CD14-positive monocyte (primary cell): Measurements from ENCODE around the gene LGR4. TPM values are rescaled to one million over a fixed set of nuclear protein-coding genes. Genes with fewer than 3 reads are reported as not detected.
"Not testable (repeated sequence)": the region's sequence is repeated elsewhere in the genome, so short reads cannot be mapped to it uniquely, and the experiment has no call there.

ENCODE experiments used
- DNase-seq, 3 donors: peaks; one replicate each; pipeline ENCODE4 v3.0.0-alpha.2; 2011 to 2022
- H2AFZ ChIP-seq: 2 replicates; pipeline ENCODE4 v1.6.0; 2012; ENCODE audit warnings: mild to moderate bottlenecking, low read depth, low read length, inconsistent platforms; ENCODE audit not compliant: insufficient read depth, poor library complexity, severe bottlenecking
- H3K27ac ChIP-seq, 2 donors: 1 replicate in 1 of 2; 2 replicates in 1 of 2; pipeline ENCODE4 v1.5.1; 2012 to 2013; ENCODE audit warnings: low read length in 2 of 2, control low read depth in 1 of 2, inconsistent platforms in 1 of 2, low read depth in 1 of 2, mild to moderate bottlenecking in 1 of 2
- H3K27me3 ChIP-seq, 2 donors: one replicate each; pipeline versions ENCODE4 v1.6.0 to v1.6.1; 2011 to 2013; ENCODE audit warnings: low read length in 2 of 2; ENCODE audit not compliant: control insufficient read depth in 2 of 2, insufficient read depth in 2 of 2
- H3K36me3 ChIP-seq, 2 donors: replicated peaks in 1 of 2; 1 replicate in 1 of 2; 2 replicates in 1 of 2; pipeline versions ENCODE4 v1.5.1 to v1.6.1; 2012 to 2013; ENCODE audit warnings: low read length in 2 of 2, control low read depth in 1 of 2, inconsistent platforms in 1 of 2, mild to moderate bottlenecking in 1 of 2; ENCODE audit not compliant: insufficient read depth in 2 of 2, control insufficient read depth in 1 of 2
- H3K4me1 ChIP-seq, 2 donors: 1 replicate in 1 of 2; 2 replicates in 1 of 2; pipeline versions ENCODE4 v1.5.1 to v1.6.1; 2012 to 2013; ENCODE audit warnings: low read length in 2 of 2, control low read depth in 1 of 2, inconsistent platforms in 1 of 2, mild to moderate bottlenecking in 1 of 2, moderate library complexity in 1 of 2; ENCODE audit not compliant: insufficient read depth in 2 of 2, control insufficient read depth in 1 of 2
- H3K4me2 ChIP-seq: replicated peaks from 2 replicates; pipeline ENCODE3; 2012; ENCODE audit warnings: low read length, moderate library complexity, mild to moderate bottlenecking; ENCODE audit not compliant: poor library complexity, severe bottlenecking; ENCODE audit errors: extremely low read depth
- H3K4me3 ChIP-seq, 3 experiments: fragments of 200-600 bp in 1 of 3; sonication (generic) in 1 of 3; replicated peaks in 1 of 3; 1 replicate in 2 of 3; 2 replicates in 1 of 3; pipeline ENCODE4 v1.5.1; 2011 to 2013; ENCODE audit warnings: low read length in 3 of 3, mild to moderate bottlenecking in 3 of 3, control low read depth in 2 of 3, low read depth in 2 of 3, inconsistent platforms in 1 of 3, moderate library complexity in 1 of 3
- H3K79me2 ChIP-seq: 2 replicates; pipeline ENCODE4 v1.6.0; 2012; ENCODE audit warnings: mild to moderate bottlenecking, control low read depth, inconsistent platforms, low read length, moderate library complexity; ENCODE audit not compliant: insufficient read depth
- H3K9ac ChIP-seq: 2 replicates; pipeline ENCODE4 v1.6.0; 2017; ENCODE audit warnings: low read length, mild to moderate bottlenecking; ENCODE audit not compliant: insufficient read depth, poor library complexity, severe bottlenecking
- H3K9me3 ChIP-seq, 2 donors: replicated peaks in 1 of 2; 1 replicate in 1 of 2; 2 replicates in 1 of 2; pipeline versions ENCODE4 v1.5.1 to v1.6.1; 2012 to 2013; ENCODE audit warnings: low read length in 2 of 2, control low read depth in 1 of 2; ENCODE audit not compliant: control insufficient read depth in 1 of 2, insufficient read depth in 1 of 2
- H4K20me1 ChIP-seq: 2 replicates; pipeline ENCODE4 v1.6.0; 2012; ENCODE audit warnings: mild to moderate bottlenecking, low read length, control low read depth, moderate library complexity; ENCODE audit not compliant: insufficient read depth
- H3K27ac Mint-ChIP-seq, 7 donors: one replicate each; pipeline ENCODE4 v1.8.0; 2020; ENCODE audit warnings: mild to moderate bottlenecking in 7 of 7, mixed read lengths in 7 of 7, moderate library complexity in 6 of 7, inconsistent platforms in 2 of 7
- H3K27me3 Mint-ChIP-seq, 3 donors: one replicate each; pipeline ENCODE4 v1.8.0; 2021 to 2022; ENCODE audit warnings: low read depth in 3 of 3, mild to moderate bottlenecking in 3 of 3, mixed read lengths in 3 of 3, moderate library complexity in 3 of 3, inconsistent platforms in 1 of 3
- H3K36me3 Mint-ChIP-seq, 2 donors: one replicate each; pipeline ENCODE4 v1.8.0; 2020; ENCODE audit warnings: mixed read lengths in 2 of 2, inconsistent platforms in 1 of 2, mild to moderate bottlenecking in 1 of 2
- H3K4me1 Mint-ChIP-seq: one replicate; pipeline ENCODE4 v1.8.0; 2020; ENCODE audit warnings: mild to moderate bottlenecking, mixed read lengths
- H3K4me3 Mint-ChIP-seq, 2 donors: one replicate each; pipeline ENCODE4 v1.8.0; 2020; ENCODE audit warnings: mild to moderate bottlenecking in 2 of 2, mixed read lengths in 2 of 2, moderate library complexity in 1 of 2
- H3K9me3 Mint-ChIP-seq, 7 donors: one replicate each; pipeline ENCODE4 v1.8.0; 2020 to 2022; ENCODE audit warnings: mixed read lengths in 7 of 7, mild to moderate bottlenecking in 6 of 7, moderate library complexity in 6 of 7, inconsistent platforms in 2 of 7
- WGBS: methylation state at CpG from one replicate; pipeline ENCODE4 v1.1.5; 2013; ENCODE audit warnings: missing lambda C conversion rate; ENCODE audit not compliant: insufficient coverage; 5-methylcytosine and 5-hydroxymethylcytosine counted together
- intact Hi-C, 2 donors: fragments of 100-400 bp; cut with micrococcal nuclease; formaldehyde crosslinking; loops; one replicate each; pipeline versions ENCODE4 v1.15.0 to v1.15.1; 2023
- polyA plus RNA-seq, 3 donors: library from polyadenylated mRNA; depleted of rRNA in 1 of 3; unstranded in 2 of 3; stranded (reverse) in 1 of 3; fragments of 300-500 nt in 2 of 3; fragments of >200 nt in 1 of 3; fragmentation: Illumina TruSeq in 2 of 3; gene quantifications; 1 replicate in 2 of 3; 2 replicates in 1 of 3; pipeline ENCODE4 v1.2.3, GENCODE V29; 2012 to 2021
- TF ChIP-seq, protein P1 (sequence below): fragments of 200-600 bp; IDR thresholded peaks from one replicate; pipeline ENCODE4 v1.8.0; 2022; ENCODE audit warnings: antibody characterized with exemption, mild to moderate bottlenecking

LGR4 gene
- polyA plus RNA-seq, 3 donors = 0.67 to 0.92 (median 0.72) TPM

DNA sequence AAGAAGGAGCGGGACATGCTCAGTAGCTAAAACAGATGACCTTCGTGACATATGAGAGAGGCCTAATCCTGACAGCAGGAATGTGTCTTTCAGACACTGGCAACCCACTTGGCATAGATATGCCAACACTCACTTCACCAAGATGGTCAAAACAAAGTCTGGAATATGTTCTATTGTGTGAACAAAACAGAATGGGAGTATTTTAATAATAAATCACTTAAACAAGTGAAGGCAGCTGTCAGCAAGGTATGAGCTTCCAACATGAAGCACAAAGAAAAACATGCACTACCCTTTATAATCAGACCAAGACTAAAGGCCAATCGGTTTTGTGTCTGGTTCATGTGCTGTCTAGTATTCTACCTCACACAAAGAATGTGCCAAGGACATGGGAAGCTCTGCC, 132.6 kb downstream of the LGR4 start:
- H3K4me2 ChIP-seq = no peak overlapping the region
- no peak overlapping the region for H3K4me3 ChIP-seq
- no peaks in the 10 kb centered on the region for H3K4me1 Mint-ChIP-seq
- no peaks in the 10 kb centered on the region for H3K27me3 Mint-ChIP-seq
- TF ChIP-seq, protein P1, sequence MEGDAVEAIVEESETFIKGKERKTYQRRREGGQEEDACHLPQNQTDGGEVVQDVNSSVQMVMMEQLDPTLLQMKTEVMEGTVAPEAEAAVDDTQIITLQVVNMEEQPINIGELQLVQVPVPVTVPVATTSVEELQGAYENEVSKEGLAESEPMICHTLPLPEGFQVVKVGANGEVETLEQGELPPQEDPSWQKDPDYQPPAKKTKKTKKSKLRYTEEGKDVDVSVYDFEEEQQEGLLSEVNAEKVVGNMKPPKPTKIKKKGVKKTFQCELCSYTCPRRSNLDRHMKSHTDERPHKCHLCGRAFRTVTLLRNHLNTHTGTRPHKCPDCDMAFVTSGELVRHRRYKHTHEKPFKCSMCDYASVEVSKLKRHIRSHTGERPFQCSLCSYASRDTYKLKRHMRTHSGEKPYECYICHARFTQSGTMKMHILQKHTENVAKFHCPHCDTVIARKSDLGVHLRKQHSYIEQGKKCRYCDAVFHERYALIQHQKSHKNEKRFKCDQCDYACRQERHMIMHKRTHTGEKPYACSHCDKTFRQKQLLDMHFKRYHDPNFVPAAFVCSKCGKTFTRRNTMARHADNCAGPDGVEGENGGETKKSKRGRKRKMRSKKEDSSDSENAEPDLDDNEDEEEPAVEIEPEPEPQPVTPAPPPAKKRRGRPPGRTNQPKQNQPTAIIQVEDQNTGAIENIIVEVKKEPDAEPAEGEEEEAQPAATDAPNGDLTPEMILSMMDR = no peak
- no peaks in the 10 kb centered on the region for H3K79me2 ChIP-seq
- H2AFZ ChIP-seq = no peak overlapping the region
- no peaks in the 10 kb centered on the region for H3K9me3 ChIP-seq
- no peaks in the 10 kb centered on the region for H3K9me3 Mint-ChIP-seq
- intact Hi-C loops = no loop called here
- peaks cover 3 to 11% of the 10 kb centered on the region in 2 donors for H3K36me3 Mint-ChIP-seq
- no peaks in the 10 kb centered on the region for H3K4me1 ChIP-seq
- H3K36me3 ChIP-seq = no peaks in the 10 kb centered on the region
- H3K4me3 Mint-ChIP-seq = no peak overlapping the region
- H3K27me3 ChIP-seq = no peaks in the 10 kb centered on the region
- H3K27ac ChIP-seq = no peak overlapping the region
- DNase-seq = no peak
- no peak overlapping the region for H3K27ac Mint-ChIP-seq
- H3K9ac ChIP-seq = no peak overlapping the region
- H4K20me1 ChIP-seq = no peaks in the 10 kb centered on the region
- WGBS = 100% methylated on average over 1 of the region's 3 CpGs

DNA sequence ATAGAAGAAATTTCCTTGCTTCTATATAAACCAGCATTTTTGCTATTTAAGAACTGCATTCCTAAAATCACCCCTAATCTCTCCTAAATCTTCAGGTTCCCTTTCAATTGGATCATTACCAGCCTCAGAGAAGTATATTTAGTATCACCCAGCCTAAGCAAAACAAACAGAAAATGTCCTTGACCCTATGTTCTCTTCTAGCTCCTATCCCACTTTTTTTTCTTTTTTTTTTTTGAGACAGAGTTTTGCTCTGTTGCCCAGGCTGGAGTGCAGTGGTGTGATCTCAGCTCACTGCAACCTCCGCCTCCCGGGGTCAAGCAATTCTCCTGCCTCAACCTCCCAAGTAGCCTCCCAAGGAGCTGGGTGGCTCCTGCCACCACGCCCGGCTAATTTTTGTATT, 137.8 kb downstream of the LGR4 start:
- H4K20me1 ChIP-seq, intact Hi-C loops, H3K27me3 ChIP-seq, H3K9ac ChIP-seq, H3K27ac ChIP-seq, DNase-seq, H3K27me3 Mint-ChIP-seq, H3K4me3 ChIP-seq, H3K4me1 ChIP-seq, H3K79me2 ChIP-seq, H3K4me2 ChIP-seq, H3K9me3 Mint-ChIP-seq, H3K4me3 Mint-ChIP-seq, H3K4me1 Mint-ChIP-seq, H2AFZ ChIP-seq, H3K27ac Mint-ChIP-seq, H3K9me3 ChIP-seq, H3K36me3 ChIP-seq: not testable (repeated sequence)
- WGBS = 93% methylated on average over 3 of the region's 4 CpGs
- peaks cover 3 to 10% of the 10 kb centered on the region in 2 donors for H3K36me3 Mint-ChIP-seq
